Neural cell (in vitro differentiated cells): ENCODE results near the gene MPPED2. TPM values are rescaled to one million over a fixed set of nuclear protein-coding genes. Genes with fewer than 3 reads are reported as not detected.
A peak's percentile ranks its signal among the peaks of the same experiment; 100 is the strongest.

Experiments used
- H2AFZ ChIP-seq: fragments of 200-600, 300-800 bp; sonication (generic), shearing (Covaris generic); 2 replicates; pipeline ENCODE4 v1.6.0; 2014; ENCODE audit warnings: low read depth, mild to moderate bottlenecking, antibody characterized with exemption, low read length, moderate library complexity
- H3F3A ChIP-seq: fragments of 200-600 bp; shearing (Covaris generic); 2 replicates; pipeline ENCODE4 v1.6.1; 2016; ENCODE audit warnings: mild to moderate bottlenecking, moderate library complexity, mixed read lengths, antibody characterized with exemption, low read length; ENCODE audit not compliant: insufficient read depth, poor library complexity, severe bottlenecking
- H3K27ac ChIP-seq: fragments of 200-600, 300-800 bp; sonication (generic), shearing (Covaris generic); 2 replicates; pipeline ENCODE4 v1.5.1; 2014; ENCODE audit warnings: mild to moderate bottlenecking, low read length, moderate library complexity
- H3K27me3 ChIP-seq: fragments of 300-800, 200-600 bp; sonication (generic), shearing (Covaris generic); 2 replicates; pipeline ENCODE4 v1.6.0; 2014; ENCODE audit warnings: mild to moderate bottlenecking, low read depth, low read length, moderate library complexity; ENCODE audit not compliant: insufficient read depth
- H3K36me3 ChIP-seq: fragments of 300-800, 200-600 bp; sonication (generic), shearing (Covaris generic); 2 replicates; pipeline ENCODE4 v1.5.1; 2014; ENCODE audit warnings: mild to moderate bottlenecking, antibody characterized with exemption, low read length, moderate library complexity; ENCODE audit not compliant: insufficient read depth
- H3K4me2 ChIP-seq: fragments of 300-800, 200-600 bp; sonication (generic), shearing (Covaris generic); 2 replicates; pipeline ENCODE4 v1.6.0; 2014; ENCODE audit warnings: mild to moderate bottlenecking, low read length
- H3K4me3 ChIP-seq: fragments of 300-800, 200-600 bp; sonication (generic), shearing (Covaris generic); 2 replicates; pipeline ENCODE4 v1.5.1; 2014; ENCODE audit warnings: mild to moderate bottlenecking, low read length, moderate library complexity
- H3K79me2 ChIP-seq: fragments of 200-600 bp; shearing (Covaris generic); replicated peaks from 2 replicates; pipeline ENCODE4 v1.6.0; 2014; ENCODE audit warnings: mild to moderate bottlenecking, low read length, moderate library complexity; ENCODE audit not compliant: insufficient read depth
- H3K9ac ChIP-seq: fragments of 300-800, 200-600 bp; sonication (generic), shearing (Covaris generic); 2 replicates; pipeline ENCODE4 v1.6.1; 2016; ENCODE audit warnings: mild to moderate bottlenecking, low read length, mixed read lengths
- H3K9me2 ChIP-seq: fragments of 200-600 bp; shearing (Covaris generic); 2 replicates; pipeline ENCODE4 v1.6.1; 2016; ENCODE audit warnings: mild to moderate bottlenecking, low read length, mixed read lengths; ENCODE audit not compliant: insufficient read depth
- H3K9me3 ChIP-seq: fragments of 200-600, 300-800 bp; sonication (generic), shearing (Covaris generic); 2 replicates; pipeline ENCODE4 v1.6.1; 2016; ENCODE audit warnings: mild to moderate bottlenecking, mixed run types, low read length, moderate library complexity, mixed read lengths
- H4K20me1 ChIP-seq: fragments of 200-600 bp; shearing (Covaris generic); 2 replicates; pipeline ENCODE4 v1.6.1; 2016; ENCODE audit warnings: mild to moderate bottlenecking, mixed run types; ENCODE audit not compliant: insufficient read depth
- CTCF ChIP-seq: fragments of 450-650 bp; IDR thresholded peaks from 2 replicates; pipeline ENCODE4 v1.5.1; 2014; ENCODE audit warnings: antibody characterized with exemption, mild to moderate bottlenecking, moderate library complexity; ENCODE audit not compliant: poor library complexity, severe bottlenecking
- EP300 ChIP-seq: fragments of 450-650 bp; conservative IDR thresholded peaks from 2 replicates; pipeline ENCODE4 v1.6.1; 2014; ENCODE audit warnings: antibody characterized with exemption, mild to moderate bottlenecking, moderate library complexity; ENCODE audit not compliant: poor library complexity, severe bottlenecking
- EZH2 ChIP-seq: fragments of 200-600, 300-800 bp; shearing (Covaris generic), sonication (generic); IDR thresholded peaks from 2 replicates; pipeline ENCODE4 v1.6.1; 2014; ENCODE audit warnings: antibody characterized with exemption, low read length, borderline replicate concordance, mild to moderate bottlenecking; ENCODE audit not compliant: insufficient read depth, poor library complexity, severe bottlenecking
- MXI1 ChIP-seq: fragments of 450-650 bp; conservative IDR thresholded peaks from 2 replicates; pipeline ENCODE4 v1.6.1; 2014; ENCODE audit warnings: antibody characterized with exemption, mild to moderate bottlenecking; ENCODE audit not compliant: poor library complexity, severe bottlenecking
- POLR2AphosphoS5 ChIP-seq: IDR thresholded peaks from 2 replicates; pipeline ENCODE4 v1.6.1; 2012
- RAD21 ChIP-seq: fragments of 450-650 bp; conservative IDR thresholded peaks from 2 replicates; pipeline ENCODE4 v1.6.1; 2014; ENCODE audit warnings: antibody characterized with exemption, mild to moderate bottlenecking, moderate library complexity
- REST ChIP-seq: IDR thresholded peaks from 2 replicates; pipeline ENCODE4 v1.6.1; 2012; ENCODE audit warnings: borderline replicate concordance
- SMC3 ChIP-seq: fragments of 450-650 bp; conservative IDR thresholded peaks from 2 replicates; pipeline ENCODE4 v1.6.1; 2014; ENCODE audit warnings: antibody characterized with exemption, mild to moderate bottlenecking, moderate library complexity; ENCODE audit not compliant: poor library complexity
- TAF1 ChIP-seq: IDR thresholded peaks from 2 replicates; pipeline ENCODE4 v1.6.1; 2012; ENCODE audit warnings: low read depth
- polyA plus RNA-seq: library from polyadenylated mRNA; depleted of rRNA; stranded (reverse); fragments of >200 nt; gene quantifications from 2 replicates; pipeline ENCODE4 v1.2.3, GENCODE V29; 2014

The MPPED2 gene
- polyA plus RNA-seq, 1 donor from 2014 or later = 99.7 TPM

GRCh38 chr11:30543066-30543465 is 43.1 kb downstream of the MPPED2 start:
- TF ChIP-seq POLR2AphosphoS5 (no peak), EZH2 (no peak), EP300 (no peak), TAF1 (no peak), REST (no peak), MXI1 (no peak), SMC3 (no peak), CTCF (no peak), RAD21 (no peak)
- no peaks in the 10 kb centered on the region for H3K9me2 ChIP-seq
- H3F3A ChIP-seq = no peaks in the 10 kb centered on the region
- no peak overlapping the region for H2AFZ ChIP-seq
- peak overlapping the region; percentile 7 for H3K27ac ChIP-seq
- H3K4me3 ChIP-seq = no peak overlapping the region
- H3K4me2 ChIP-seq = no peak overlapping the region
- H4K20me1 ChIP-seq = no peaks in the 10 kb centered on the region
- no peaks in the 10 kb centered on the region for H3K27me3 ChIP-seq
- H3K79me2 ChIP-seq = peaks cover 49% of the 10 kb centered on the region
- no peaks in the 10 kb centered on the region for H3K36me3 ChIP-seq
- no peak overlapping the region for H3K9ac ChIP-seq
- H3K9me3 ChIP-seq = no peaks in the 10 kb centered on the region

GRCh38 chr11:30540781-30541180 is 45.4 kb downstream of the MPPED2 start:
- no peaks in the 10 kb centered on the region for H4K20me1 ChIP-seq
- H3K4me3 ChIP-seq = no peak overlapping the region
- H3K4me2 ChIP-seq = no peak overlapping the region
- H3K9ac ChIP-seq = no peak overlapping the region
- no peaks in the 10 kb centered on the region for H3K9me3 ChIP-seq
- no peaks in the 10 kb centered on the region for H3K27me3 ChIP-seq
- H3F3A ChIP-seq = no peaks in the 10 kb centered on the region
- TF ChIP-seq MXI1 (no peak), EZH2 (no peak), REST (no peak), EP300 (no peak), CTCF (no peak), POLR2AphosphoS5 (no peak), RAD21 (no peak), SMC3 (no peak), TAF1 (no peak)
- H3K36me3 ChIP-seq = no peaks in the 10 kb centered on the region
- no peak overlapping the region for H3K27ac ChIP-seq
- peaks cover 56% of the 10 kb centered on the region for H3K79me2 ChIP-seq
- H2AFZ ChIP-seq = no peak overlapping the region
- no peaks in the 10 kb centered on the region for H3K9me2 ChIP-seq
